Stimulated activated CD8-positive, alpha-beta memory T cell treated with anti-CD3 and anti-CD28 coated beads, Interleukin-4, amount 100 ng/mL, for 24 hours (primary cell): ENCODE measurements around the gene CCDC194.
"Not testable (repeated sequence)": the region's sequence is repeated elsewhere in the genome, so short reads cannot be mapped to it uniquely, and the experiment has no call there.

Source experiments
- DNase-seq: peaks from one replicate; pipeline ENCODE4 v3.0.0-alpha.2; 2020; ENCODE audit warnings: low read depth

CCDC194 gene

DNA sequence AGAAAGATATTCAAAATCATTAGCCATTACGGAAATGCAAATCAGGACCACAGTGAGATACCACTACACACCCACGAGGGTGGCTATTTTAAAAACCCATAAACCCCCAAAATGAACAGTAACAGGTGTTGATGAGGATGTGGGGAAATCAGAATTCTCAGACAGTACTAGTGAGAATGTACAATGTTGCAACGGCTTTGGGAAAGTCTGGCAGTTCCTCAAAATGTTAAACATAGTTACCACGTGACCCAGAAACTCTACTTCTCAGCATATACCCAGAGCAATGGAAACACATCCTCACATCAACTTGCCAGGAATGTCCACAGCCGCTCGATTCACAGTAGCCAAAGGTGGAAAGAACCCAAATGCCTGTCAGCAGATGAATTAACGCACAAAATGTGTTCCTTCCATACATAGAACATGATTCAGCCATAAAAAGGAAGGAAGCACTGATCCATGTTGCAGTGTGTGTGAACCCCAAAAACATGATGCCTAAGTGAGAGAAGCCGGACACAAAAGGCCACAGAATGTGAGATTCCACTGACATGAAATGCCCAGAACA lies 23.9 kb downstream of the CCDC194 start:
- DNase-seq = no peak

- DNase-seq = no peak
Measured at GRCh38 chr19:17365361-17365760, 28.6 kb downstream of the CCDC194 start.

GRCh38 chr19:17363852-17364605 lies 30.0 kb downstream of the CCDC194 start:
- DNase-seq = not testable (repeated sequence)

GRCh38 chr19:17359905-17360800 lies 33.8 kb downstream of the CCDC194 start:
- no peak for DNase-seq

DNA sequence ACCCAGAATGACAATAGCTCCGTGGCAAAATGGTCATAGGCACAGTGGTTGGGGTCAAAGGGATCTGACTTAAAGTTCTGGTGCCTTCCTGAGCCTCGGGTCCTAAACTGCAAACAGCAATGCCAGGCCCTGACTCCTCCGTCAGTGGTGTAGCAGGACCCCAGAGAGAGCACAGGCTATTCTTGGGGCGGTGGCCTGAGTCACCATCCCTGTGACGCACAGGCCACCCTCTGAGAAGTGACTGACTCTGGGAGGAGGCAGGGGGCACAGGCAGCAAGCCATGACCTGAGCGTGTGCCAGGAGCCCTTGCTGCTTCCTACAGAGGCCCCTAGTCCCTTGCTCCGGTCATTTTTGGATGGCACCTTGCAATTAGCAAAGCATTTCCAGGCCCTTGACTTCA lies 35.6 kb downstream of the CCDC194 start:
- DNase-seq = no peak

DNA sequence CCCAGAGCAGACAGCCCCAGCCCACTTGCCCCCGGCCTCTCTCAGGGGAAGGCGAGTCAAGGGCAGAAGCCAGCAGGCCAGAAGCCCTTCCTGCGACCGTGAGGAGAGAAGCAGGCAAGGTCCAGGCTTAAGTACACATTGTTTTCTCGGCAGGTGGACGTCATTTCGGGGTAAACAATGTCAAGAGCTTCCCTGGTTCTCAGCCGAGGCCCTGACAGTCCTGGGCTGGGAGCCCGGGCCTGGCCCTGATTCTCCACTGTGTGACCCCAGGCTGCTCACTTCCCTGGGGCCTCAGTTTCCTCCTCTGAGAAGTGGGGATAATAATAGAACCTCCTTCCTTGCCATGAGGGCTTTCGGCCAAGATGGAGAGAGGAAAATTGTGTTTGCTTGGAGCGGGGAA lies 36.3 kb downstream of the CCDC194 start:
- DNase-seq = no peak

DNA sequence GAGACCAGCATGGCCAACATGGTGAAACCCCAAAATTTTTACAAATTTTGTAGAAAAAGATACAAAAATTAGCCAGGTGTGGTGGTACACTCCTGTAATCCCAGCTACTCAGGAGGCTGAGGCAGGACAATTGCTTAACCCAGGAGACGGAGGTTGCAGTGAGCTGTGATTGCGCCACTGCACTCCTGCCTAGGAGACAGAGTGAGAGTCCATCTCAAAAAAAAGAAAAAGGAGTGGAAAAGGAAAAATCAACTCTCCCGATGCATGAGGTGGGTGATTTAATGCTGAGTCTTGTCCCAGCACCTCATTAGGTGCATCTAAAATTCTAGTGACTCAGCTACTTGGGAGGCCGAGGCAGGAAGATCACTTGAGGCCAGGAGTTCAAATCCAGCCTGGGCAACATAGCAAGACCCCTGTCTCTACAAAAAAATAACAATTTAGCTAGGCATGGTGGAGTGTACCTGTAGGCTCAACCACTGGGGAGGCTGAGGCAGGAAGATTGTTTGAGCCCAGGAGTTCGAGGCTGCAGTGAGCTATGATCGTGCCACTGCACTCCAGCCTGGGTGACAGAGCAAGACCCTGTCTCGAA lies 36.8 kb downstream of the CCDC194 start:
- no peak for DNase-seq

- DNase-seq = no peak
Measured at GRCh38 chr19:17353386-17353785, 40.6 kb downstream of the CCDC194 start.

- no peak for DNase-seq
Measured at GRCh38 chr19:17352608-17353280, 41.3 kb downstream of the CCDC194 start.

DNA sequence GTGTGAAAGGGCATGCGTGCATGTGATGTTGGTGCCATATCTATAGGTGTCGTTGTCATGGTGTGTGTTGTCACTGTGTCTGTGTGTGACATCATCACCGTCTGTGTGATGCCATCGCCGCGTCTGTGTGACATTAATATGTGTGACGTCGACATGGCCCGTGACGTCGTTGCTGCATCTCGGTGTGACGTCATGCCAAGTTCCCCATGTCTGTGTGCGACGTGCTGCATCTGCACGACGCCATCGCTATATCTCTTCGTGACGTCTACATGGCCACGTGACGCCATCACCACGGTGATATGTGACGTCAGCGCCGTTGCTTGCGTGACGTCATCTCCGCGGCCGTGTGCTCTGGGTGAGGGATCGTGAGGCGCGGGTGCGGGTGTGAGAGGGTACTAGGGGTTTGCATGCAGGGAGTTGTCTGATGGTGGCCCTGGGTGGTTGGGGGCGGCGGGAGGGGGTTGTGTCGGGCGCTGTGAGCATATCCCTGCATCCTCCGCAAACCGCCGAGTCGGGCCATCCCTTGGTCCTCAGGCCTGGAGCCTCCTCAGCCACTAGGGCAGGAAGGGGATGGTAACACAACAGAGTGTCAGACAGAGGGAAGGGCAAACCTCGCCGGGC lies 42.1 kb downstream of the CCDC194 start:
- DNase-seq = no peak

DNA sequence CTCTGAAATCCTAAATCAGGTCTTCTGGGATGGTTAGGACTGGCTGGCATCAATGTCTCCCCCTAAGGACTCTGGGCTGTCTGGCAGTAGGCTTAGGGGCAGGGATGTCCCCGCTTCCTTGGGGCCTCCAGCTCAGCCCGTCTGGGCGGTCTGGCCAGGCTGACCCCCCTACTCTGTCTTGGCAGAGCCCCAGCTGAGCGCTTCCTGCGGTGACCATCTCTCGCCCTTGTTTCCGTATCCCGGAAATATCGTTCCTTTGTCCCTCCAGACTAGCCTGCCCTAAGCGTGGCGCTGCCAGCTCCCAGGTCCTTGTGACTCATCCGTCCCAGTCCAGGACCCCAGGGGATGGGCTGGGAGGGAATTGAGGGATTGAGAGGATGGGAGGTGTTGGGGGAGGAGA lies 45.3 kb downstream of the CCDC194 start:
- DNase-seq = no peak

DNA sequence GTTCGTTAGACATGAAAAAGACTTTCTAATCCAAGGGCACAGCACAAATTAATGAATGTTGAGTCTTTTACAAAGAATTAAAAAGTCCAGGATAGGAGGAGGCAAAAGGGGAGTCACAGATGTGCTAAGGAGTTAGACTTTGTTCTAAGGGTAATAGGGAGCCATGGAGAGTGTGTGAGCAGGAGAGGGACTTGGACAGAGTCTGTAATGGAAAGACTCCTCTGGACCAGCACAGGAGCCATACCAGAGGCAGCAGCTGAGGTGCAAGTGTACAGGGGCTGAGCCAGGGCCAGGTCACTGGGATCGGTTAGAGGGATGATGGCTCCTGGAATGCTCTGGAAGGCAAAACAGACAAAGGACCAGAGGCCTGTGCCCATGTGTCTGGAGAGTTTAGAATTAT lies 46.1 kb downstream of the CCDC194 start:
- DNase-seq = no peak

DNA sequence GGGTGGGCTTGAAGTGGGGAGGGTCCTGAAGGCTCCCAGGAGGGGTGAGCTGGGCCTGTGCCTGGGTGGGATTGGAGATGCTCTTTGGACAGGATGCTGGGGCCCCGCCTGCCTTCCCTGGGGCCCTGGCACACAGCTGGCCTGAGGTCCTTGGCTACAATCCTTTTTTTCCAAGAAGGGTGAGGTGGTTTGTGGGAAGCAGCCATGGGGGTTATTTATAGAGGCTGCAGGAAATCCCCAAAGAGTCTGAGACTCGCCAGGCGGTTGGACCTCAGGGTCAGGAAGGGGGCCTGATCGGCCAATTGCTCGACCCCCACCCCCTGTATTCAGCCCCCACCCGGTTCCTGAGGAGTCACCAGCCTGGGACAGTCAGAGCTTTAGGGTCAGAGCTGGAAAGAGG lies 46.6 kb downstream of the CCDC194 start:
- DNase-seq = no peak

DNA sequence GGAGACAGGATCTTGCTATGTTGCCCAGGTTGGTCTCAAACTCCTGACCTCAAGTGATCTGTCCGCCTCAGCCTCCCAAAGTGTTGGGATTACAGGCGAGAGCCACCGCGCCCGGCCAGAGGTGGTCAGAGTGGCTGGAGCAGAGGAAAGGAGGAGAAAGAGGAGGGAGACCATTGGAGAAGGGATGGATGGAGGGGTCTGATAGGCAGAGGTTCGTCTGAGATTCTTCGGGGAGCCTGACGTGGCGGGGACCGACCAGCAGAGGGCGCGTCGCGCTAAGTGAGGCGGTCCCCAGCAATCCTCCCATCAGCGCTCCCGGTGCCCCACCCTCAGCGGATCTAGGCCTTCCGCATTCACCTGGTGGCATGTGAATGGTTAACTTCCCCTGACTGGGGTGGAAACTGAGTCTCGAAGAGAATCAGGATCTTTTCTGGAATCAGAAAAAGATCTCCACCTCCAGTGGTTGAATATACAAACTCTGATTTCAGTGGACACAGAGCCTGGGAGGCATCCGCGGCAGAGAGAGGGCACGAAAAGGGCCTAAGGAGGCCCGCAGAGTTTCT lies 47.8 kb downstream of the CCDC194 start:
- DNase-seq = peak; percentile 66

DNA sequence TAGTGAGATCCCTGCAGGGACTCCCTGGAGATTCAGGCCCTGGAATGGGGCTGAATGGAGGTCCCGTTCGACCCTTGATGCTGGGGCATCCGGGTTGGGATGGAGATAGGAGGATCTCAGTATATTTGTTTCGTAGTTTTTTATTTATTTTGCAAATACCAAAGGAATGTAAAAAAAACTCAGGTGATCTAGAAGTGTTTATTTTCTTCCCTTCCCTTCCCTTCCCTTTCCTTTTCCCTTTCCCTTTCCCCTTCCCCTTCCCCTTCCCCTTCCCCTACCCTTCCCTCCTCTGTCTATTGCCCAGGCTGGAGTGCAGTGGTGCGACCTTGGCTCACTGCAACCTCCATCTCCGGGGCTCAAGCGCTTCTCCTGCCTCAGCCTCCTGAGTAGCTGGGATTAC lies 52.2 kb downstream of the CCDC194 start:
- no peak for DNase-seq

DNA sequence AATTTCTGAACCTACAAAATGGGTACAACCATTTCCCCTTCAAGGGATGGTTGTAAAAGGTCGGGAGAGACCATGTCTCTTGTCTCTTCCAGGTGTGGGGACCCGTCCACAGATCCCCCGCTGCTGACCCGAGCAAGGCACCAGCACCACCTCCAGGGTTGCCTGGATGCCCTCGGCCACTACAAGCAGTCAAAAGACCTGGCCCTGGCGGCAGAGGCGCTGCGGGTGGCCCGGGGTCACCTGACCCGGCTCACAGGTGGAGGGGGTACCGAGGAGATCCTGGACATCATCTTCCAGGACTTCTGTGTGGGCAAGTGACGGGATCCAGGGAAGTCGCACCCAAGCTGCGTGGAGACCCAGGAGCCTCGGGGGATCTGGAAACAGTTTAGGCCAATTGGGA lies 52.6 kb downstream of the CCDC194 start:
- no peak for DNase-seq

DNA sequence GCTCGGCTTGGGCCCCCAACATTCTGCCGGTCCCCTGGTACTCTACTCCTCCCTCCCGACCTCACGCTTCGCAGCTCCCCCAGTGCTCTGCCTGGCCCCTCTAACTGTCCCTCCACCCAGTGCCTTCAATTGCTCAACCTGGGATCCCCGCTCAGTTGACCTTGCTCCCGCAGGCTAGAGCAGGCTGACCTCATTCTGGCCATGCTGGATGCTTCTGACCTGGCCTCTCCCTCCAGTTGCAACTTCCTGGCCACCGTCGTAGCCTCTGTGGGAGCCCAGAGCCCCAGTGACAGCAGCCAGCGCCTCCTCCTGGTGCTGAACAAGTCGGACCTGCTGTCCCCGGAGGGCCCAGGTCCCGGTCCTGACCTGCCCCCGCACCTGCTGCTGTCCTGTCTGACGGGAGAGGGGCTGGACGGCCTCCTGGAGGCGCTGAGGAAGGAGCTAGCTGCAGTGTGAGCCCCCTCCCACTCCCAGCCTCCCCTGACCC lies 53.1 kb downstream of the CCDC194 start:
- DNase-seq = no peak
